Stimulated activated naive CD8-positive, alpha-beta T cell treated with anti-CD3 and anti-CD28 coated beads, Interleukin-15, Interleukin-2, amounts not matched to agents 100 ng/mL and 50 ng/mL, for 24 hours (primary cell): ENCODE data around the gene NRXN2.

ENCODE experiments used
- H3K27ac Mint-ChIP-seq: one replicate; pipeline ENCODE4 v1.8.0; 2021; ENCODE audit warnings: mild to moderate bottlenecking, mixed read lengths
- H3K27me3 Mint-ChIP-seq: one replicate; pipeline ENCODE4 v1.8.0; 2021; ENCODE audit warnings: mixed read lengths
- H3K36me3 Mint-ChIP-seq: one replicate; pipeline ENCODE4 v1.8.0; 2021; ENCODE audit warnings: low read depth, mixed read lengths
- H3K4me1 Mint-ChIP-seq: one replicate; pipeline ENCODE4 v1.8.0; 2021; ENCODE audit warnings: low read depth, mixed read lengths
- H3K4me3 Mint-ChIP-seq: one replicate; pipeline ENCODE4 v1.8.0; 2021; ENCODE audit warnings: mild to moderate bottlenecking, mixed read lengths
- H3K9me3 Mint-ChIP-seq: one replicate; pipeline ENCODE4 v1.8.0; 2021; ENCODE audit warnings: mixed read lengths

NRXN2 gene

GRCh38 chr11:64642871-64643255 is 80.1 kb downstream of the NRXN2 start:
- Mint-ChIP-seq H3K4me3 (no peak overlapping the region), H3K9me3 (no peaks in the 10 kb centered on the region), H3K27me3 (peaks cover 25% of the 10 kb centered on the region)

GRCh38 chr11:64642418-64642735 is 80.6 kb downstream of the NRXN2 start:
- Mint-ChIP-seq H3K4me1 (no peaks in the 10 kb centered on the region), H3K27me3 (peaks cover 25% of the 10 kb centered on the region), H3K27ac (no peak overlapping the region), H3K9me3 (no peaks in the 10 kb centered on the region), H3K4me3 (no peak overlapping the region), H3K36me3 (no peaks in the 10 kb centered on the region)

More at GRCh38 chr11:64642871-64643255, 80.1 kb downstream of the NRXN2 start:
- no peaks in the 10 kb centered on the region for H3K4me1 Mint-ChIP-seq
- H3K36me3 Mint-ChIP-seq = no peaks in the 10 kb centered on the region
- no peak overlapping the region for H3K27ac Mint-ChIP-seq

- Mint-ChIP-seq H3K27ac (no peak overlapping the region), H3K4me3 (no peak overlapping the region), H3K4me1 (no peaks in the 10 kb centered on the region), H3K36me3 (no peaks in the 10 kb centered on the region), H3K27me3 (peaks cover 25% of the 10 kb centered on the region), H3K9me3 (no peaks in the 10 kb centered on the region)
These were observed 81.2 kb downstream of the NRXN2 start for GRCh38 chr11:64641596-64642417.

GRCh38 chr11:64639885-64640284 is 83.1 kb downstream of the NRXN2 start:
- no peaks in the 10 kb centered on the region for H3K36me3 Mint-ChIP-seq
- H3K4me1 Mint-ChIP-seq = no peaks in the 10 kb centered on the region
- no peaks in the 10 kb centered on the region for H3K9me3 Mint-ChIP-seq

GRCh38 chr11:64638829-64639228 is 84.2 kb downstream of the NRXN2 start:
- Mint-ChIP-seq H3K4me1 (peaks cover 5% of the 10 kb centered on the region), H3K9me3 (no peaks in the 10 kb centered on the region), H3K4me3 (no peak overlapping the region), H3K27me3 (peaks cover 10% of the 10 kb centered on the region), H3K36me3 (no peaks in the 10 kb centered on the region), H3K27ac (no peak overlapping the region)

More at GRCh38 chr11:64639885-64640284, 83.1 kb downstream of the NRXN2 start:
- peaks cover 16% of the 10 kb centered on the region for H3K27me3 Mint-ChIP-seq
- H3K4me3 Mint-ChIP-seq = no peak overlapping the region
- H3K27ac Mint-ChIP-seq = no peak overlapping the region

GRCh38 chr11:64638018-64638665 is 84.9 kb downstream of the NRXN2 start:
- Mint-ChIP-seq H3K4me1 (peaks cover 10% of the 10 kb centered on the region), H3K27me3 (peaks cover 8% of the 10 kb centered on the region), H3K36me3 (no peaks in the 10 kb centered on the region), H3K4me3 (no peak overlapping the region), H3K27ac (no peak overlapping the region), H3K9me3 (no peaks in the 10 kb centered on the region)

- Mint-ChIP-seq H3K27me3 (peaks cover 8% of the 10 kb centered on the region), H3K36me3 (no peaks in the 10 kb centered on the region), H3K4me3 (no peak overlapping the region), H3K27ac (no peak overlapping the region), H3K4me1 (peaks cover 10% of the 10 kb centered on the region), H3K9me3 (no peaks in the 10 kb centered on the region)
These were observed 85.5 kb downstream of the NRXN2 start for GRCh38 chr11:64637334-64638017.

GRCh38 chr11:64633555-64634159 is 89.3 kb downstream of the NRXN2 start:
- H3K4me3 Mint-ChIP-seq = no peak overlapping the region
- peaks cover 8% of the 10 kb centered on the region for H3K27me3 Mint-ChIP-seq
- no peaks in the 10 kb centered on the region for H3K9me3 Mint-ChIP-seq
- peaks cover 10% of the 10 kb centered on the region for H3K4me1 Mint-ChIP-seq
- no peak overlapping the region for H3K27ac Mint-ChIP-seq
- no peaks in the 10 kb centered on the region for H3K36me3 Mint-ChIP-seq

GRCh38 chr11:64632654-64633053 is 90.3 kb downstream of the NRXN2 start:
- Mint-ChIP-seq H3K27me3 (peaks cover 8% of the 10 kb centered on the region), H3K9me3 (no peaks in the 10 kb centered on the region), H3K4me3 (no peak overlapping the region), H3K4me1 (peaks cover 10% of the 10 kb centered on the region), H3K36me3 (no peaks in the 10 kb centered on the region), H3K27ac (no peak overlapping the region)

GRCh38 chr11:64632237-64632636 is 90.8 kb downstream of the NRXN2 start:
- H3K27ac Mint-ChIP-seq = no peak overlapping the region
- H3K9me3 Mint-ChIP-seq = no peaks in the 10 kb centered on the region
- H3K4me3 Mint-ChIP-seq = no peak overlapping the region
- peaks cover 8% of the 10 kb centered on the region for H3K27me3 Mint-ChIP-seq
- H3K4me1 Mint-ChIP-seq = peaks cover 10% of the 10 kb centered on the region
- H3K36me3 Mint-ChIP-seq = no peaks in the 10 kb centered on the region

- H3K9me3 Mint-ChIP-seq = no peaks in the 10 kb centered on the region
- H3K27ac Mint-ChIP-seq = no peak overlapping the region
- peaks cover 8% of the 10 kb centered on the region for H3K27me3 Mint-ChIP-seq
- no peaks in the 10 kb centered on the region for H3K36me3 Mint-ChIP-seq
- no peak overlapping the region for H3K4me3 Mint-ChIP-seq
- H3K4me1 Mint-ChIP-seq = peaks cover 10% of the 10 kb centered on the region
These were observed 91.3 kb downstream of the NRXN2 start for GRCh38 chr11:64631675-64632074.

- peaks cover 10% of the 10 kb centered on the region for H3K4me1 Mint-ChIP-seq
These were observed 93.0 kb downstream of the NRXN2 start for GRCh38 chr11:64629796-64630562.

GRCh38 chr11:64629103-64629502 is 93.9 kb downstream of the NRXN2 start:
- H3K27me3 Mint-ChIP-seq = no peaks in the 10 kb centered on the region
- no peaks in the 10 kb centered on the region for H3K9me3 Mint-ChIP-seq
- H3K36me3 Mint-ChIP-seq = no peaks in the 10 kb centered on the region
- no peak overlapping the region for H3K4me3 Mint-ChIP-seq
- peaks cover 8% of the 10 kb centered on the region for H3K4me1 Mint-ChIP-seq
- H3K27ac Mint-ChIP-seq = no peak overlapping the region

More at GRCh38 chr11:64629796-64630562, 93.0 kb downstream of the NRXN2 start:
- Mint-ChIP-seq H3K27ac (no peak overlapping the region), H3K36me3 (no peaks in the 10 kb centered on the region), H3K9me3 (no peaks in the 10 kb centered on the region), H3K4me3 (no peak overlapping the region), H3K27me3 (peaks cover 3% of the 10 kb centered on the region)

GRCh38 chr11:64628596-64628995 is 94.4 kb downstream of the NRXN2 start:
- Mint-ChIP-seq H3K27me3 (no peaks in the 10 kb centered on the region), H3K36me3 (no peaks in the 10 kb centered on the region), H3K27ac (no peak overlapping the region), H3K9me3 (no peaks in the 10 kb centered on the region), H3K4me1 (peaks cover 3% of the 10 kb centered on the region), H3K4me3 (no peak overlapping the region)
